Liver (tissue), 9 donors: ENCODE data around the gene CCP110. TPM values are rescaled to one million over a fixed set of nuclear protein-coding genes. Genes with fewer than 3 reads are reported as not detected.

Source experiments
- DNase-seq: peaks from one replicate; pipeline ENCODE4 v3.0.0-alpha.2; 2017; ENCODE audit warnings: low spot score
- H3K27ac ChIP-seq, 2 donors: one replicate each; pipeline ENCODE4 v1.7.0; 2013; ENCODE audit warnings: inconsistent platforms in 2 of 2, low read length in 2 of 2, control low read depth in 1 of 2, low read depth in 1 of 2, mild to moderate bottlenecking in 1 of 2
- H3K27me3 ChIP-seq, 4 donors: one replicate each; pipeline versions ENCODE4 v1.6.1 to v1.7.0; 2013; ENCODE audit warnings: low read length in 3 of 4, inconsistent platforms in 1 of 4, mild to moderate bottlenecking in 1 of 4, moderate library complexity in 1 of 4; ENCODE audit not compliant: control insufficient read depth in 4 of 4, insufficient read depth in 4 of 4
- H3K36me3 ChIP-seq, 4 donors: one replicate each; pipeline versions ENCODE4 v1.6.1 to v1.7.0; 2013; ENCODE audit warnings: low read length in 3 of 4, mild to moderate bottlenecking in 3 of 4, low read depth in 1 of 4, moderate library complexity in 1 of 4; ENCODE audit not compliant: control insufficient read depth in 4 of 4, insufficient read depth in 3 of 4
- H3K4me1 ChIP-seq, 4 donors: one replicate each; pipeline versions ENCODE4 v1.6.1 to v1.7.0; 2013; ENCODE audit warnings: low read length in 3 of 4, mild to moderate bottlenecking in 3 of 4, moderate library complexity in 1 of 4; ENCODE audit not compliant: control insufficient read depth in 4 of 4, insufficient read depth in 4 of 4
- H3K4me3 ChIP-seq, 3 donors: one replicate each; pipeline versions ENCODE4 v1.6.1 to v1.7.0; 2013; ENCODE audit warnings: low read length in 3 of 3, control low read depth in 1 of 3, low read depth in 1 of 3, mild to moderate bottlenecking in 1 of 3
- H3K9ac ChIP-seq, 2 donors: one replicate each; pipeline ENCODE4 v1.7.0; 2013; ENCODE audit warnings: low read length in 2 of 2, mild to moderate bottlenecking in 2 of 2, moderate library complexity in 2 of 2, control low read depth in 1 of 2, low read depth in 1 of 2
- H3K9me3 ChIP-seq, 4 donors: one replicate each; pipeline versions ENCODE4 v1.6.1 to v1.7.0; 2013; ENCODE audit warnings: low read length in 3 of 4; ENCODE audit not compliant: control insufficient read depth in 4 of 4
- CTCF ChIP-seq: fragments of 150-350 bp; IDR thresholded peaks from 2 replicates; pipeline ENCODE4 v1.5.1; 2017; ENCODE audit warnings: improper control_type of control experiment, low read depth, low read length; ENCODE audit not compliant: missing input control
- FOXA1 ChIP-seq: IDR thresholded peaks from 2 replicates; pipeline ENCODE4 v1.6.1; 2016; ENCODE audit warnings: antibody characterized with exemption
- FOXA2 ChIP-seq: IDR thresholded peaks from 2 replicates; pipeline ENCODE4 v1.6.1; 2016; ENCODE audit warnings: antibody characterized with exemption
- HNF4G ChIP-seq: IDR thresholded peaks from 2 replicates; pipeline ENCODE4 v1.6.1; 2016; ENCODE audit warnings: antibody characterized with exemption
- JUND ChIP-seq, 2 donors: IDR thresholded peaks; 2 replicates each; pipeline ENCODE4 v1.6.1; 2016; ENCODE audit warnings: antibody characterized with exemption in 2 of 2
- NR2F2 ChIP-seq: IDR thresholded peaks from 2 replicates; pipeline ENCODE4 v1.6.1; 2016; ENCODE audit warnings: antibody characterized with exemption
- RAD21 ChIP-seq, 2 donors: IDR thresholded peaks; 2 replicates each; pipeline ENCODE4 v1.6.1; 2016; ENCODE audit warnings: antibody characterized with exemption in 2 of 2, mild to moderate bottlenecking in 2 of 2
- SP1 ChIP-seq: IDR thresholded peaks from 2 replicates; pipeline ENCODE4 v1.6.1; 2018; ENCODE audit warnings: antibody characterized with exemption, mild to moderate bottlenecking
- YY1 ChIP-seq: IDR thresholded peaks from 2 replicates; pipeline ENCODE4 v1.6.1; 2016; ENCODE audit warnings: antibody characterized with exemption, mild to moderate bottlenecking
- ZBTB33 ChIP-seq: IDR thresholded peaks from 2 replicates; pipeline ENCODE4 v1.6.1; 2016; ENCODE audit warnings: antibody characterized with exemption
- WGBS: extraction: QIAGEN DNeasy Blood & Tissue Kit; methylation state at CpG from one replicate; pipeline ENCODE4 v1.1.7; 2013; 5-methylcytosine and 5-hydroxymethylcytosine counted together
- polyA plus RNA-seq, 2 donors: library from polyadenylated mRNA; stranded (reverse) in 1 of 2; unstranded in 1 of 2; fragments of 200-250 nt in 1 of 2; fragments of >200 nt in 1 of 2; fragmentation: Nextera tagmentation in 1 of 2; extraction: Ambion mirVana in 1 of 2; gene quantifications; one replicate each; pipeline versions ENCODE4 v1.2.1 to v1.2.3, GENCODE V29; 2013 to 2015
- total RNA-seq, 2 donors: library from RNA; depleted of rRNA; stranded (reverse); fragments of >200 nt; gene quantifications; one replicate each; pipeline ENCODE4 v1.2.3, GENCODE V29; 2014
- TF ChIP-seq, protein P1 (sequence below): IDR thresholded peaks from 2 replicates; pipeline ENCODE4 v1.6.1; 2016; ENCODE audit warnings: antibody characterized with exemption, mild to moderate bottlenecking
- TF ChIP-seq, protein P2 (sequence below): IDR thresholded peaks from 2 replicates; pipeline ENCODE4 v1.6.1; 2016; ENCODE audit warnings: antibody characterized with exemption
- donor health status: healthy.
- donor health status: healthy.
- donor health status: healthy.
- donor health status: healthy.
- donor health status: healthy.

CCP110 gene
- total and polyA plus RNA-seq, 4 donors: 1.8 to 25.0 (median 5.5) TPM

DNA sequence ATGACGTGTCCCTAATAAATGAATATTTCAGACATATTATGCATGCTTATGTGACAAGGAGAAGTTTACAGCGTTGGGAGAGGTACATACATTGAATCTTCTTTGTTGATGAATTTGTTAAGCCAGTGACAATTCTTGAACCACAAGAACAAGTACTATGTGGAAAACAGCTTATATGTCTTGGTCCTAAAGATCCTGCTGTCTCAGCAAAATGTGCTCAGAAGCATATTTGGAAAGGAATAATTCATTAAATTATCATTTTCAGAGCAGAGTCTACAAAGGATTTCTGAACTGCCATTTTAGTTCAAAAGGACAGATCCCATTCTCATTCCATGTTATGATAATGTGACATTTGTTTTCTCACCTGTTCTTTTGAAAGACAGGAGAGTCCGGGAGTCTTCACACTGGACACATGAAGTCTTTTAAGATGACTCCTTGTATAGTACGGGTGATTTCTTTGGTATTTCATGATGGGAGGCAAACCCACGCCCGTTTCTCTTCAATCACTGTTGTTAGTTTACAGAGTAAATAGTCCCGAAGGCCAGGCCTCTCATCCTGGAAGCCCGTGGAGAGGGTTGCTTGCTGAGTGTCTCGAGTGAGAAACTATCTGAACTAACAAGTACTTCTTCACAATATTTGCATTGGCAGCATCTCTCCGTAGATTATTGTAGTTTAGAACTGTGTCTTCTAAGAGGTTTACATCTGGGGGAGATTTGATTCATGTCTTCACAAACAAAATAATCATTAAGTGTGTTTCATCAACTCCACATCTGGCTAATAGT lies 58.5 kb downstream of the CCP110 start:
- Histone ChIP-seq H3K9me3 (peaks cover 0 to 4% (median 2%) of the 10 kb centered on the region in 4 donors), H3K4me3 (no peak overlapping the region), H3K27ac (no peak overlapping the region), H3K36me3 (peaks cover 16 to 47% (median 29%) of the 10 kb centered on the region in 4 donors), H3K27me3 (no peaks in the 10 kb centered on the region), H3K9ac (no peak overlapping the region), H3K4me1 (no peaks in the 10 kb centered on the region)
- DNase-seq: no peak
- TF ChIP-seq JUND (IDR thresholded peaks at IDR 0.05) (no peak), HNF4G (no peak), CTCF (no peak), FOXA2 (no peak), NR2F2 (no peak), ZBTB33 (no peak), SP1 (no peak)
- TF ChIP-seq, protein P1, sequence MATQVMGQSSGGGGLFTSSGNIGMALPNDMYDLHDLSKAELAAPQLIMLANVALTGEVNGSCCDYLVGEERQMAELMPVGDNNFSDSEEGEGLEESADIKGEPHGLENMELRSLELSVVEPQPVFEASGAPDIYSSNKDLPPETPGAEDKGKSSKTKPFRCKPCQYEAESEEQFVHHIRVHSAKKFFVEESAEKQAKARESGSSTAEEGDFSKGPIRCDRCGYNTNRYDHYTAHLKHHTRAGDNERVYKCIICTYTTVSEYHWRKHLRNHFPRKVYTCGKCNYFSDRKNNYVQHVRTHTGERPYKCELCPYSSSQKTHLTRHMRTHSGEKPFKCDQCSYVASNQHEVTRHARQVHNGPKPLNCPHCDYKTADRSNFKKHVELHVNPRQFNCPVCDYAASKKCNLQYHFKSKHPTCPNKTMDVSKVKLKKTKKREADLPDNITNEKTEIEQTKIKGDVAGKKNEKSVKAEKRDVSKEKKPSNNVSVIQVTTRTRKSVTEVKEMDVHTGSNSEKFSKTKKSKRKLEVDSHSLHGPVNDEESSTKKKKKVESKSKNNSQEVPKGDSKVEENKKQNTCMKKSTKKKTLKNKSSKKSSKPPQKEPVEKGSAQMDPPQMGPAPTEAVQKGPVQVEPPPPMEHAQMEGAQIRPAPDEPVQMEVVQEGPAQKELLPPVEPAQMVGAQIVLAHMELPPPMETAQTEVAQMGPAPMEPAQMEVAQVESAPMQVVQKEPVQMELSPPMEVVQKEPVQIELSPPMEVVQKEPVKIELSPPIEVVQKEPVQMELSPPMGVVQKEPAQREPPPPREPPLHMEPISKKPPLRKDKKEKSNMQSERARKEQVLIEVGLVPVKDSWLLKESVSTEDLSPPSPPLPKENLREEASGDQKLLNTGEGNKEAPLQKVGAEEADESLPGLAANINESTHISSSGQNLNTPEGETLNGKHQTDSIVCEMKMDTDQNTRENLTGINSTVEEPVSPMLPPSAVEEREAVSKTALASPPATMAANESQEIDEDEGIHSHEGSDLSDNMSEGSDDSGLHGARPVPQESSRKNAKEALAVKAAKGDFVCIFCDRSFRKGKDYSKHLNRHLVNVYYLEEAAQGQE: no peak
- 73% methylated on average over 10 of the region's 10 CpGs for WGBS

- H3K9ac ChIP-seq: no peak overlapping the region
- no peak for DNase-seq
- H3K27me3 ChIP-seq: no peaks in the 10 kb centered on the region
- TF ChIP-seq RAD21 (IDR thresholded peaks at IDR 0.05): peak; percentile 58 to 69
- TF ChIP-seq FOXA1: no peak
- TF ChIP-seq CTCF: peak; percentile 72
- TF ChIP-seq, protein P2, sequence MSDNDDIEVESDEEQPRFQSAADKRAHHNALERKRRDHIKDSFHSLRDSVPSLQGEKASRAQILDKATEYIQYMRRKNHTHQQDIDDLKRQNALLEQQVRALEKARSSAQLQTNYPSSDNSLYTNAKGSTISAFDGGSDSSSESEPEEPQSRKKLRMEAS: no peak
- TF ChIP-seq YY1: no peak
- TF ChIP-seq HNF4G: no peak
- no peak for TF ChIP-seq NR2F2
- no peak overlapping the region for H3K4me3 ChIP-seq
- H3K4me1 ChIP-seq: no peaks in the 10 kb centered on the region
- H3K36me3 ChIP-seq: peaks cover 13 to 42% (median 26%) of the 10 kb centered on the region in 4 donors
- no peak overlapping the region for H3K27ac ChIP-seq
- WGBS: 62% methylated on average over 5 of the region's 5 CpGs
- H3K9me3 ChIP-seq: peaks cover 0 to 4% (median 2%) of the 10 kb centered on the region in 4 donors
Observed at GRCh38 chr16:19583665-19584300, 60.0 kb downstream of the CCP110 start.
